Measurements from ENCODE around the gene CAPN1. TPM values are rescaled to one million over a fixed set of nuclear protein-coding genes. Genes with fewer than 3 reads are reported as not detected.

Gene CAPN1
- total and polyA plus RNA-seq, 2 donors (not counting 1 experiment from before 2014, with no cell fraction given), result 192 to 202 TPM

- Mint-ChIP-seq H3K4me3 (no peak overlapping the region), H3K27ac (no peak overlapping the region), H3K4me1 (peaks cover 4% of the 10 kb centered on the region), H3K9me3 (ENCODE audit: insufficient read depth) (no peaks in the 10 kb centered on the region), H3K27me3 (no peaks in the 10 kb centered on the region)
- Histone ChIP-seq H3K36me3 (replicated peaks in 1 of 2; ENCODE audit: control extremely low read depth in 1 of 2, control insufficient read depth in 1 of 2, extremely low read depth in 1 of 2, insufficient read depth in 2 of 2, low read length in 1 of 2) (peaks cover 7 to 52% of the 10 kb centered on the region in 2 experiments), H4K20me1 (ENCODE audit: control insufficient read depth, insufficient read depth, low read length, poor library complexity, severe bottlenecking) (peaks cover 6% of the 10 kb centered on the region), H3K4me2 (replicated peaks; ENCODE audit: low read depth, low read length, poor library complexity, severe bottlenecking) (no peak overlapping the region), H3K27me3 (replicated peaks in 1 of 4; ENCODE audit: control extremely low read depth in 1 of 4, control insufficient read depth in 3 of 4, insufficient read depth in 4 of 4, low read length in 3 of 4) (no peaks in the 10 kb centered on the region), H2AFZ (ENCODE audit: insufficient read depth, low read depth, low read length, poor library complexity, severe bottlenecking) (no peak overlapping the region), H3K4me3 (ENCODE audit: control extremely low read depth in 1 of 5, extremely low read depth in 1 of 5, insufficient read depth in 1 of 5, low read depth in 2 of 5, low read length in 4 of 5) (no peak overlapping the region), H3K27ac (ENCODE audit: low read length in 2 of 2) (no peak overlapping the region), H3K4me1 (ENCODE audit: control insufficient read depth in 2 of 2, insufficient read depth in 2 of 2, low read length in 2 of 2) (no peaks in the 10 kb centered on the region), H3K9ac (ENCODE audit: low read length) (no peak overlapping the region), H3K79me2 (ENCODE audit: control insufficient read depth, insufficient read depth, low read length) (peaks cover 11% of the 10 kb centered on the region), H3K9me3 (ENCODE audit: control extremely low read depth in 1 of 3, control insufficient read depth in 2 of 3, insufficient read depth in 1 of 3, low read length in 2 of 3) (no peaks in the 10 kb centered on the region)
- ATAC-seq (ENCODE audit: low read depth) (no peak), DNase-seq (no peak)
- ChIA-PET CTCF (no interaction called here), POLR2A (no interaction called here)
- intact Hi-C loops (cut with micrococcal nuclease), result no loop called here
- TF ChIP-seq EZH2 (IDR thresholded peaks at IDR 0.05; ENCODE audit: borderline replicate concordance, insufficient read depth, low read depth, low read length, poor library complexity, severe bottlenecking), result no peak
- no peak for TF ChIP-seq CTCF (IDR thresholded peaks at IDR 0.05)
- WGBS (ENCODE audit: insufficient coverage), result 100% methylated on average over 1 of the region's 2 CpGs
These were observed 12.8 kb downstream of the CAPN1 start for GRCh38 chr11:65194564-65194963.

- no peak for TF ChIP-seq EZH2 (IDR thresholded peaks at IDR 0.05; ENCODE audit: borderline replicate concordance, insufficient read depth, low read depth, low read length, poor library complexity, severe bottlenecking)
- TF ChIP-seq CTCF (IDR thresholded peaks at IDR 0.05), result no peak
- DNase-seq, result no peak
- POLR2A ChIA-PET, result interaction anchor here (0.6 to 0.7 kb wide), 2 partner anchors 30 to 683 kb away, joined by 9 read pairs; no protein-coding TSS in a partner anchor
These were observed 22.4 kb downstream of the CAPN1 start for GRCh38 chr11:65204143-65204542.

More at GRCh38 chr11:65204143-65204542, 22.4 kb downstream of the CAPN1 start:
- H3K27ac ChIP-seq (ENCODE audit: low read length in 2 of 2), result no peak overlapping the region
- Mint-ChIP-seq H3K4me1 (peaks cover 2% of the 10 kb centered on the region), H3K4me3 (no peak overlapping the region), H3K27ac (no peak overlapping the region), H3K27me3 (no peaks in the 10 kb centered on the region), H3K9me3 (ENCODE audit: insufficient read depth) (no peaks in the 10 kb centered on the region)
- H3K4me3 ChIP-seq (ENCODE audit: control extremely low read depth in 1 of 5, extremely low read depth in 1 of 5, insufficient read depth in 1 of 5, low read depth in 2 of 5, low read length in 4 of 5), result no peak overlapping the region
- no peaks in the 10 kb centered on the region for H3K9me3 ChIP-seq (ENCODE audit: control extremely low read depth in 1 of 3, control insufficient read depth in 2 of 3, insufficient read depth in 1 of 3, low read length in 2 of 3)
- CTCF ChIA-PET, result interaction anchor here (0.6 to 2.1 kb wide), 8 partner anchors 21 to 306 kb away, joined by 3 to 8 read pairs (median 4); partner anchors contain the start of genes FAU and MRPL49
- H4K20me1 ChIP-seq (ENCODE audit: control insufficient read depth, insufficient read depth, low read length, poor library complexity, severe bottlenecking), result peaks cover 21% of the 10 kb centered on the region
- ATAC-seq (ENCODE audit: low read depth), result no peak
- H3K9ac ChIP-seq (ENCODE audit: low read length), result no peak overlapping the region
- H3K27me3 ChIP-seq (replicated peaks in 1 of 4; ENCODE audit: control extremely low read depth in 1 of 4, control insufficient read depth in 3 of 4, insufficient read depth in 4 of 4, low read length in 3 of 4), result no peaks in the 10 kb centered on the region
- peaks cover 0 to 4% of the 10 kb centered on the region in 2 donors for H3K4me1 ChIP-seq (ENCODE audit: control insufficient read depth in 2 of 2, insufficient read depth in 2 of 2, low read length in 2 of 2)
- 97% methylated on average over 15 of the region's 15 CpGs for WGBS (ENCODE audit: insufficient coverage)
- no peak overlapping the region for H3K4me2 ChIP-seq (replicated peaks; ENCODE audit: low read depth, low read length, poor library complexity, severe bottlenecking)
- H2AFZ ChIP-seq (ENCODE audit: insufficient read depth, low read depth, low read length, poor library complexity, severe bottlenecking), result no peak overlapping the region
- H3K36me3 ChIP-seq (replicated peaks in 1 of 2; ENCODE audit: control extremely low read depth in 1 of 2, control insufficient read depth in 1 of 2, extremely low read depth in 1 of 2, insufficient read depth in 2 of 2, low read length in 1 of 2), result peaks cover 11 to 67% of the 10 kb centered on the region in 2 experiments
- peaks cover 22% of the 10 kb centered on the region for H3K79me2 ChIP-seq (ENCODE audit: control insufficient read depth, insufficient read depth, low read length)
- intact Hi-C loops (cut with micrococcal nuclease), result no loop called here
